ENCODE results near the gene LPCAT1.

- TF ChIP-seq POLR2AphosphoS5 (IDR thresholded peaks at IDR 0.05; ENCODE audit: low read depth, low read length) (no peak), TAF1 (IDR thresholded peaks at IDR 0.05; ENCODE audit: borderline replicate concordance, low read depth, low read length) (no peak)
Observed at GRCh38 chr5:1412621-1413020, 111.1 kb downstream of the LPCAT1 start.
